HuH-7.5 (cell line): Measurements from ENCODE around the gene TOGARAM2.
"Not testable (repeated sequence)": the region's sequence is repeated elsewhere in the genome, so short reads cannot be mapped to it uniquely, and the experiment has no call there.

Experiments
- DNase-seq: peaks from one replicate; pipeline ENCODE4 v3.0.0; 2011; ENCODE audit warnings: low spot score

TOGARAM2 gene

DNA sequence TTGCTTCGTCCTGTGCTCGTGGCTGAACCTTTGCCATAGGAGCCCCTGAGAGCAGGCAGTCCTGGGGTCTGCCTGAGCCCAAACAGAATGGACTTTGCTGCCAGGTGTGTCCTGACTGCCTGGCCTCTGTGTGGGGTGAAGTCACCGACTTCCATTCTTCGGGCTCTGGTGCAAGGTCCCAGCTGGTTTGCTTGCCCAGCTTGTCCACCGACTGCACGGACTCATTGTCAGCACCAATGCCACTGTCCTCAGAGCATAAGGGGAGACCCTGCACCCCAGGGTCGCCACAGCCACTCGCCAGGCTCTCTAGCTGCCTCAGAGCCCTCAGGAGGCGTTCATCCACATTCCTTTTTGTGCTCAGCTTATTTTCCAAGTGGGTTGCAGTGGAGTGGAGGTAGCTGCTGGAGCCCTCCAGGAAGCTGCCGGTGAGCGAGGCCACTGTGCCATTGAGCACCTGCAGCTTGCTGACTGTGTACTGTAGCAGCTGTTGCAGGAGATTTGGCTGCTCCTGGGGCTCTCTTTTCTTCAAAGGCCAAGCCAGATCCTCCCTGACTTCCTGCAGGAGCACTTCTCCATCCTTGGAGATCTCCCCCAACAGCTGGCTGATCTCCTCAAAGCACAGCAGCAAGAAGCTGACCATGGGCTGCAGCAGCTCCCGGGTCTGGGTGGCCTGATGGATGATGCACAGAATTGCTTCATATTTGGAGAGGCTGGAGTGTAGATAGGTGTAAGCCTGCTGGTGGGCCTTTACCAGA, 92.0 kb downstream of the TOGARAM2 start:
- no peak for DNase-seq

DNA sequence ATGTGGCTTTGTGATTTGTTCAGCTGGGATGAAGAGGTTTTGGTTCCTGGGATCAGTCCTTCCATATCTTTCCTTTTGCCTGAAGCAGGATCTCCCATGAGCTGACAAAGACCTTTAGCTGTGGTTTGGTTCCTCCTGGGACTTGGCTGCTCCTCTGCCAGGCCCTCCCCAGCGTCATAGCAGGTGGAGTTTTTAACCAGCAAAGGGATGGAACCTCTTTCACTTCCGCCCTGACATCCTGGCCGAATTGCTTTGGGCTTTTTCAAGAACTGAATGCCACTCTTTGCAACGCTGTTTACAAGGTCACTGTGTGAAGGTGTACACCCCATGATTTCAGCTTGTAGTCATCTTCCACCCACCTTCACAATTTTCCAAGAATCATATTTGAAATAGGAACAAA, 92.8 kb downstream of the TOGARAM2 start:
- DNase-seq = no peak

DNA sequence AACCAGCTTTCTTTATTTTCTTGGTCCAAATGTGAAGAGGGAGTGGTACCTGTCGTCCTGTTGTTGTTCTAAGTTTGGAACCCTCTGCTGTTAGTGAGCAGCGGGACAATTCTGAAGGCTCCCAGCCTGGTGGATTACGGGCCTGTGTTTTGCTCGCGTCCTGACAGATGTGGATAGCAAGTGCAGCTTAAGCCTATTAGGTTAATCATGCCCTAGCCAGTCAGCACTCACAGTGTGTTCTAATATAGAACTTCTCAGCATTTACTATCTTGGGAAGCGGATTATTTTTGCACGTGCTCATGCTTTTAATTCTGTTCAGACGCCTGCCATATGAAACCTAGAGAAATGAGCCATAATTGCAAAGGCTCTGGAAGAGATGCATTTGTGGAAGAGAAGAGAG, 93.3 kb downstream of the TOGARAM2 start, which contains the start of gene PCARE:
TSS of gene PCARE (minus strand) at position 113 of the 400 bp plus-strand sequence. CDS start 262 bp downstream, outside the sequence.
- no peak for DNase-seq

DNA sequence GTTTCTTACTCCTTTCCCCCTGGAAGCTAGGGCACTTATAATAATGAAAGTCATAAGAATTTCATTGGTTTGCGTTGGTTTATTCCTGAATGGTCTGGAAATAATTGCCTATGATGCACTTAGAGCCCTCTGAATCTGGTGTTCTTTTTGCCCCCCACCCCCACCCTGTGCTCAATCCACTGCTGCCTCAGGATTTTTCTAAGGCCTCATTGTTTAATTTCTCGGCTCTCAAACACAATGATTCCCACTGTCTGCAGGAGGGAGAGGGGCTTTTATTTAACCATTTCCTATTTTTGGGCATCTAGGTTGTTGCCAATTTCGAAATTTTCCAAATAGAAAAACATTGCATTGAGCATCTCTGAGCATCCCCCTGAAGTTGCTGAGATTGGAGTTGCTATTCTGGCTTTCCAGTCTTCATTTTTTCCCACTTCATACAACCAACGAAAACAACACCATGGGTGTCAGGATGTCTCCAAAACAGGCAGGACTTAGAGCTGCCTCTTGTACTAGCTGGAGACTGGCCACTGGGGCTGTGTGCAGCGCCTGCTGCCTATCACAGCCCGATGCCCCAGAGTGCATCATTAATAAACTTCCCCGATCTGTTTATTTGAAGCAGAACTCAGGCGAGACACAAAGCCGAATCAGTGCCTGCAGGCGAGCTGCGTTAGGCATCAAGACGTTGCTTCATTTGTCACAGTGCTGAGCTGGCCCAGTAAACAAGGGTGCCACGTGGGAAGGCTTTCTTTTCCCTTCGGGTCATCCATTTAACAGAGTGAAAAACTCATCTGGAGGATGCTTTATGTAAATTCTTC, 95.0 kb downstream of the TOGARAM2 start:
- no peak for DNase-seq

DNA sequence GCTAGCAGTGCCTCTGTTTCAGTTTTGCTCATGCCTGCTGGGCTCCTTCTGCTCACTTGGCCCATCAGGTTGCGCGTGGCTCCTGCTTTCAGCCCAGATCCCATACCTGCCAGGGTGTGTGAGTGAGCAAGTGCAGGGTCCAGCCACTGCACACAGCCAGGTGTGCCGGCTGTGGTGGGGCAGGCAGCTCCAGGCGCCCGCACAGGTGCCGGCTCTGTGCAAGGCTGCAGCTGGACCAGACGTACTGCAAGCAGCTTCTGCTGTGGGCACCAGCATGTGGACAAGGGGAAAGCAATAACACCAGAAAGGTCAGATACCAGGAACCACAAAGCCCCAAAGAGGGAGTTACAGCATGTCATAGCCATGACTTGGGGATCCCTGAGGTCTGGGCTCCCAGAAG, 98.8 kb downstream of the TOGARAM2 start:
- no peak for DNase-seq

DNA sequence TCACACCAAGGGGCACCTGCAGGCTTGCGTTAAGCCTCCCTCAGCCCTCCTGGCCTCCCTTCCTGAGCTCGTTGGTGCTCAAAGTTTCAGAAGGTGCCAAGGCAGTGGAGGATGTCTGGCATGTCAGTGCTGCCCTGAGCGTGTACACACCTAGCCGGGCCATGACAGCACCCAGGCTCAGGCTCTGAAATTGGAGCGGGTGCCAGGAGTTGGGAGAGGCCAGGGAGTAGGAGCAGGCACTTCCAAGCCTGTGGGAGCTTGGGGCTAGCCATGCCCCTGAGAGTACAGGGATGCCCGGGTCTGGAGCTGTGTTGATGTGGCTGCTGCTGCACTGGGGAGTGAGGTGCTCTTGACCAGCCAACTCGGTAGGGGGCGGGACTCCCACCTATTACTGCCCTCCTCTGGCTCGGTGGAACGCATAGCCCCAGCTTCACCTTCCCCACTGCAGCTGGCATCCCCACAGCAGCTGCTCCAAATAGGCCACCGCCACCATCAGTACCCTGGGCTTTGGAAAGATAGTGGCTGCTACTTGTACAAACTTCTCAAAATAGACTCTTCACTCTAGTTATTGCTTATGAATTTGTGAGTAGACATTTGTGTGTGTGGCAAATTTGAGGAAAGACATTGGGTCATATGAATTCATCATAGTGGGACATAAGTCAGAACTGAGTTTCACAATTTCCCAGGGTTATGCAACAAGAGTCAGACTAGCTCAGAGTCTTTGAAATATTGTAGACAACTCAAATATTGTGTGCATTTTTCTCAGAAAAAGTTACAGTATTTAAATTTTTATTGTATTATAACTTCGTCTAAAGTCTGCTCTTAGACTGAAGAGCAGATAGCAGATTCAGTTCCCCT, 100.0 kb downstream of the TOGARAM2 start:
- DNase-seq = no peak

DNA sequence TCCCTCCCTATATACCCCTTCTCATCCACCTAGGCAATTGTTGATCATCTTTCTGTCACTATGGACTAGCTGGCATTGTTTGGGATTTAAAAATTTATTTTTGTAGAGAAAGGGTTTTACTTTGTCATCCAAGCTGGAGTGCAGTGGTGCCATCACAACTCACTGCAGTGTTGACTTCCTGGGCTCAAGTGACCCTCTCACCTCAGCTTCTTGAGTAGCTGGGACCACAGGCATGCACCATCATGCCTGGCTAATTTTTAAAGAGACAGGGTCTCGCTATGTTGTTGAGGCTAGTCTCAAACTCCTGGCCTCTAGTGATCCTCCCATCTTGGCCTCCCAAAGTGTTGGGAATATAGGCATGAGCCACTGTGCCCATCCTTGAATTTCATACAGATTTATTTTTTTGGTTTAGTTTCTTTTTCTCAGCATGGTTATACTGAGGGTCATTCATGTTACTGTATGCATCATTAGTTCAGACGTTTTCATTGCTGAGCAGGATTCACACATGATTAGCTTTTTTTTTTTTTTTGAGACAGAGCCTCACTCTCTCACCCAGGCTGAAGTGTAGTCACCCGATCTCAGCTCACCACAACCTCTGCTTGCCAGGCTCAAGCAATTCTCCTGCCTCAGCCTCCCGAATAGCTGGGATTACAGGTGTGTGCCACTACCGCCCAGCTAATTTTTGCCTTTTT, 101.9 kb downstream of the TOGARAM2 start:
- DNase-seq = no peak

DNA sequence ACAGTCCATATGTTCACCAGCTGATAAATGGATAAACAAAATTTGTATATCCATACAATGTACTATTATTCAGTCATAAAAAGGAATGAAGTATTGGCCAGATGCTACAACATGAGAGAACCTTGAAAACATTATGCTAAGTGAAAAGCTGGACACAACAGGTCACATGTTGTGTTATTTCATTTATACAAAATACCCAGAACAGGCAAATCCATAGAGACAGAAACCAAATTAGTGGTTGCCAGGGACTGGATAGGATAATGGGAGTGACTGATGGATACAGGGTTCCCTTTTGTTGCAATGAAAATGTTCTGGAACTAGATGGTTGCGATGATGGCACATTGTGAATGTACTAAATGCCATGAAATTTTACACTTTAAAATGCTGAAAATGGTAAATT, 103.5 kb downstream of the TOGARAM2 start:
- DNase-seq = no peak

DNA sequence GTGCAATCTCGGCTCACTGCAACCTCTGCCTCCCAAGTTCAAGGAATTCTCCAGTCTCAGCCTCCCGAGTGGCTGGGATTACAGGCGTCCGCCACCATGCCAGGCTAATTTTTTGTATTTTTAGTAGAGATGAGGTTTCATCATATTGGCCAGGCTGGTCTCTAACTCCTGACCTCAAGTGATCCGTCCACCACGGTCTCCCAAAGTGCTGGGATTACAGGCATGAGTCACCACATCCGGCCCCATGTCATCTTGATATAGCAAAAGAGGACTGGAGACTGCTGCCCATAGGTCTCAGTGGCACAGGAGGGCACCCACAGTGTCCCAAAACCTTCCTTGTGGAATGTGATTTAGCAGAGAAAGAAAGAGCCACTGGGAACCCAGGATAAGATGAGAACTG, 109.2 kb downstream of the TOGARAM2 start:
- DNase-seq = not testable (repeated sequence)

DNA sequence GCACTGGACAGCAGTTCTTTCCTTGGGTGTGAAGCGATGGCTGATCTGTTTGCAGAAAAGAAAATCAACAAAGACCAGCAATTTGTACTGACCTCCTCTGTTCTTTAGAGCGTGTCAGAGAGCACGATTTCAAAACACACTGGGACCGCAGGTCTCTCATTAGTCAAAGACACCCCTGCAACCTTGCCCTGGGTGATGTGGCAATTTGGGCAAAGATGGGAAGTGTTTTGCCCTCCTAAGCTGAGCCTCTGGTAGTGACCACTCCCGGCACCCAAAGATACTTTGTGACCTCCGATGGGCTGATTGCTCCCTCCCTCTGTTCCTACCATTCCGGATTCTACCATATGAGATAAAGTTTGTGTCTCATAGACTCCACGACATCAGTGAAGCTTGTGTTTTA, 115.9 kb downstream of the TOGARAM2 start:
- DNase-seq = no peak

DNA sequence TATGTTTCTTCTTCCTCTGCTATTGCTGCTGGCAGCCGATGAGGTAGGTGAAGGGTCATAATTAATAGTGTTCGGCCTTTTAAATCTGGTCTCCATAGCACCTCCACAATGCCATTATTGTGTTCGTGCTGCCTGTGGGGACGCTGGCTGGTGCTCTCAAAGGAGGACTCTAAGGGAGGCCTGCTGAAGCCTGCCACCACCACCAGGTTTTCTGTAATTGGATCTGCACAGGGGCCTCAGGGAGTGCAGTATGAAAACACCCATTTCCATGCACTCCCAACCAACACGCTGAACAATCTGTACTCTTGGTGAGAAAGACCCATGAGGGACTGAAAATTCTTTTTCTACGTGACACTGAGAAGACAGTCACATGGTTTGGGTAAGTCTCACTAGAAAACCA, 116.5 kb downstream of the TOGARAM2 start:
- DNase-seq = no peak

DNA sequence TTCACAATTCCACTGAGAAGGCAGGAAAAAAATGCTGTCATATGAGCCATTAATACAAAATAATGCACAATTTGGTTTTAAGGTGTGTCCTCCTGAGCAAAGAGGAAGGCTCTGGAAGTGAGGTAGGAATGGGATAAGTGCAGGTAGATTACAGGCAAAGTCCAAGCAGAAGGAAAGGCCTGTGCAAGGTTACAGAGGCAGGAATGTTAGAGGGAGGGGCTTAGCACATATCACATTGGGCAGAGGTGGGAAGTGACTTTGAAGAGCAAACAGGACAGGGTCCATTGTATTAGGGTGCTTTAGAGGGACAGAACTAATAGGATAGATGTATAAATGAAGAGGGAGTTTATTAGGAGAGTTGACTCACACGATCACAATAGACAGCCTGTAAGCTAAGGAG, 119.5 kb downstream of the TOGARAM2 start:
- DNase-seq = no peak
